IgD-negative memory B cell (primary cell): ENCODE measurements around the gene ATP2B2. TPM values are rescaled to one million over a fixed set of nuclear protein-coding genes. Genes with fewer than 3 reads are reported as not detected.

Experiments
- H3K27ac Mint-ChIP-seq, 3 donors: one replicate each; pipeline ENCODE4 v1.8.0; 2020 to 2022; ENCODE audit warnings: mild to moderate bottlenecking in 3 of 3, mixed read lengths in 3 of 3, moderate library complexity in 1 of 3
- H3K27me3 Mint-ChIP-seq: one replicate; pipeline ENCODE4 v1.8.0; 2021; ENCODE audit warnings: mixed read lengths
- H3K36me3 Mint-ChIP-seq: one replicate; pipeline ENCODE4 v1.8.0; 2020; ENCODE audit warnings: mild to moderate bottlenecking, mixed read lengths
- H3K4me1 Mint-ChIP-seq, 3 donors: one replicate each; pipeline ENCODE4 v1.8.0; 2020 to 2022; ENCODE audit warnings: mixed read lengths in 3 of 3, mild to moderate bottlenecking in 1 of 3
- H3K4me3 Mint-ChIP-seq, 4 donors: one replicate each; pipeline ENCODE4 v1.8.0; 2020 to 2022; ENCODE audit warnings: mild to moderate bottlenecking in 4 of 4, mixed read lengths in 4 of 4, moderate library complexity in 3 of 4
- H3K9me3 Mint-ChIP-seq, 3 donors: one replicate each; pipeline ENCODE4 v1.8.0; 2020 to 2021; ENCODE audit warnings: mixed read lengths in 3 of 3, mild to moderate bottlenecking in 1 of 3
- polyA plus RNA-seq: library from polyadenylated mRNA; unstranded; fragments of 300-500 nt; fragmentation: Illumina TruSeq; gene quantifications from one replicate; pipeline ENCODE4 v1.2.3, GENCODE V29; 2021

Gene ATP2B2
- polyA plus RNA-seq, 1 donor from 2014 or later = not detected

DNA sequence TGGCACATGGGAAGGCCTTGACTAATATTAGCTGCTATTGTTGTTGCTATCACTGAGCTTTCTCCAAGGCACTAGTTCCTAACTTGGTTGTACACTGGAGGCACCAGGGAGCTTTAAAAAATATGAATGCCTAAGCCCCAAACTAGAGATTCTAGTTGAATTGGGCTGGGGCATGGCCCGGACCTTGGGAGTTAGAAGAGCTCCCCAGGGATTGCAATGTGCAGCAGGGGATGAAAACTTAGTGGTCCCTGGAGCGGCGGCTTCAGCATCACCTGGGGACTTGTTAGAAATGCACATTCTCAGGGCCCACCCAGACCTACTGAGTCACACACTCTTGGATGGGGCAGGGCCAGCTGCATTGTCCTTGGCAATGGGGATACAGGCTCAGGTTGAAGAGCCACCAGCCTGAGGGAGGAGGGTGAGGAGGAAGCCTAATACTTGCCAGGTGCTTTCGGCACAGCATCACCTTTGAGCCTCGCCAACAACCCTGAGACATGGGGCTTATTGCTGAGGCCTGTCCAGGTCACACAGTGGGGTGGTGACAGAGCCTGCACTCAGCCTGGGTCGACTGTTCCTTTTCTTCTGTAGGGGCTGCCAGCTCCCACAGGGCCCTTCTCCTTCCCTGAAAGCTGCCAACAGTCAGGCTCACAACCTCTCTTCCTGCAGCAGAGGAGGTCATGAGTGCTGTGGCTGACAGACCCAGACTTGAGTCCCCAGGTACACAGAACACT is 84.5 kb downstream of the ATP2B2 start:
- no peak overlapping the region for H3K4me3 Mint-ChIP-seq
- H3K4me1 Mint-ChIP-seq = peaks cover 9 to 11% (median 10%) of the 10 kb centered on the region in 3 donors
- H3K36me3 Mint-ChIP-seq = no peaks in the 10 kb centered on the region
- no peak overlapping the region for H3K27ac Mint-ChIP-seq
- no peaks in the 10 kb centered on the region for H3K27me3 Mint-ChIP-seq
- no peaks in the 10 kb centered on the region for H3K9me3 Mint-ChIP-seq

DNA sequence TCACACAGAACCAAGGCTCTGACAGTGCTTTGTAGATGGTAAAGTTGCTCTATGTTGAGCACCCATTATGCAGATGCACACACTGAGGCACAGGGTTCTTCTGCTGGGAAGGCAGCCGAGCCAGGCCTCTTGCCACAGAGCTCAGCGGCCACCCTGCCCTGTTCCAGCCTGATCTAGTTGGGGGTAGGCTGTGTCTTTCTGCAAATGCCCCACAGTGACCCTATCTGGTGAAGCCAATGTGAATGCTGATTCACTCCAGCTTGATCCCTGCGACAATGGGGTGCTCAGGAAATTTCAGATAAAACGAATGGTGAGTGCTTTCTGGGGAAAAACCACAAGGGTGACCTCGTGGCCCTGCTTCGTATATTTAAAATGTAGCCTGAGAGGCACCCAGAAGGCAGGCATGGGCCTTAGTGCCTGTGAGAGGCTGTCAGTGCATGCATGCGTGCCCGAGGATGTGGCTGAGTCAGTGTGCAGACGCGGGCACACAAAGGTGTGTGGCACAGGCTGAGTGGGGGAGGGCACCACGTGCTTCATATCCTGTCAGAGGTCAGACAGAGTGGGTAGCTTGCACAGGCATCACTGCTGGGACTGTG is 85.7 kb downstream of the ATP2B2 start:
- Mint-ChIP-seq H3K9me3 (no peaks in the 10 kb centered on the region), H3K4me1 (peaks cover 9 to 11% (median 10%) of the 10 kb centered on the region in 3 donors), H3K36me3 (no peaks in the 10 kb centered on the region), H3K4me3 (no peak overlapping the region), H3K27me3 (no peaks in the 10 kb centered on the region), H3K27ac (no peak overlapping the region)

DNA sequence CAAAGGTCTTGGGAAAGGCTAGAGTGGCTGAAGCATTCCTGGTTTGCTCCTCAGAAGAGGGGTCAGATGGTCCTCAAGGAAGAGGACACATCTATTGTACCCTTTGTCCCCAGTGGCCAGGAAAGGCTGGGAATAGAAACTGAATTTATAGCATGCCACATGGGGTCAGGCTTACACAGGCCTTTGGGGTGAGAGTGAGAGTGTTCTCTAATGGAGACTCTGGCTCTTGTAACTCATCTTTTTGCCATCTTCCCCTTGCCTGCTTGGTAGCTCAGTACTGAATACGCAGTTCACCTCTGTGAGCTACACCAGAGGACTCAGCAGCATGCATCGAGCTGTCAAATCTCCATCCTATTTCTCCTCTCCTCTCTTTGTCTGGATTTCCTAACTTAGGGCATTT is 87.5 kb downstream of the ATP2B2 start:
- no peak overlapping the region for H3K27ac Mint-ChIP-seq
- H3K4me1 Mint-ChIP-seq = peaks cover 9 to 11% (median 10%) of the 10 kb centered on the region in 3 donors
- no peak overlapping the region for H3K4me3 Mint-ChIP-seq
- no peaks in the 10 kb centered on the region for H3K9me3 Mint-ChIP-seq
- H3K36me3 Mint-ChIP-seq = no peaks in the 10 kb centered on the region
- H3K27me3 Mint-ChIP-seq = peaks cover 5% of the 10 kb centered on the region

DNA sequence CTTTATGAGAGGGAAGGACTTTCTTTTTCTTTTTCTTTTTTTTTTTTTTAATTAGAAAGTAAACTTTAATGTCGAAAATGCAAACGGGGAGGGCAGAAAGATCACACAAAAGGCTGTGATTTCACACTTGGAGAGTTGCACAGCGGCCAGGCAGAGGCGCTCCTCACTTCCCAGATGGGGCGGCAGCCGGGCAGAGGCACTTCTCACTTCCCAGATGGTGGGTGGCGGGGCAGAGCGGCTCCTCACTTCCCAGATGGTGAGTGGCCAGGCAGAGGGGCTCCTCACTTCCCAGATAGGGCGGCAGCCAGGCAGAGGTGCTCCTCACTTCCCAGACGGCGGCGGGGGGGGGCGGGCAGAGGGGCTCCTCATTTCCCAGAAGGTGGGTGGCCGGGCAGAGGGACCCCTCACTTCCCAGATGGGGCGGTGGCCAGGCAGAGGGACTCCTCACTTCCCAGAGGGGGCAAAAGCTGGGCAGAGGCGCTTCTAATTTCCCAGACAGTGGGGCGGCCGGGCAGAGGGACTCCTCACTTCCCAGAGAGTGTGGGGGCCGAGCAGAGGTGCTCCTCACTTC is 88.6 kb downstream of the ATP2B2 start:
- Mint-ChIP-seq H3K27me3 (peaks cover 5% of the 10 kb centered on the region), H3K9me3 (no peaks in the 10 kb centered on the region), H3K4me1 (peaks cover 7 to 11% (median 10%) of the 10 kb centered on the region in 3 donors), H3K27ac (no peak overlapping the region), H3K36me3 (no peaks in the 10 kb centered on the region), H3K4me3 (no peak overlapping the region)

DNA sequence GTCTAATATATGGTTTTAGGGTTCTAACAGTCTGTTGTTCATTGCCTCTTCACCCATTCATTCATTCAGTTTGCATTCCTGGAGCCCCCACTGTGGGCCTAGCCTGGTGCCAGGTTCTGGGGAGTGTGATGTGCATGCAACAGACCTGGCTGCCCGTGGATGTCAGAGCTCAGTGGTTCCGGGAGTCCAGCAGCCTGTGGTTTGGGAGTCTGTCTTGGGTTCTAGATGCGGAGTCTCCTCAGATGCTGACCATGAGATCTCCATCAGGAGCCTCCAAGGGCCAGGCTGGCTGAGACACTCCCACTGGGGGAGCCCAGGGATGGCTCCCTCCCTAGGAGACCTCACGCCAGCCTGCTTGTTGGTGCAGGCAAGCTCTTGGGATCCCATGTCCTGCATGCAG is 92.3 kb downstream of the ATP2B2 start:
- Mint-ChIP-seq H3K4me3 (no peak overlapping the region), H3K27me3 (peaks cover 5% of the 10 kb centered on the region), H3K36me3 (no peaks in the 10 kb centered on the region), H3K4me1 (no peaks in the 10 kb centered on the region), H3K9me3 (no peaks in the 10 kb centered on the region), H3K27ac (no peak overlapping the region)

DNA sequence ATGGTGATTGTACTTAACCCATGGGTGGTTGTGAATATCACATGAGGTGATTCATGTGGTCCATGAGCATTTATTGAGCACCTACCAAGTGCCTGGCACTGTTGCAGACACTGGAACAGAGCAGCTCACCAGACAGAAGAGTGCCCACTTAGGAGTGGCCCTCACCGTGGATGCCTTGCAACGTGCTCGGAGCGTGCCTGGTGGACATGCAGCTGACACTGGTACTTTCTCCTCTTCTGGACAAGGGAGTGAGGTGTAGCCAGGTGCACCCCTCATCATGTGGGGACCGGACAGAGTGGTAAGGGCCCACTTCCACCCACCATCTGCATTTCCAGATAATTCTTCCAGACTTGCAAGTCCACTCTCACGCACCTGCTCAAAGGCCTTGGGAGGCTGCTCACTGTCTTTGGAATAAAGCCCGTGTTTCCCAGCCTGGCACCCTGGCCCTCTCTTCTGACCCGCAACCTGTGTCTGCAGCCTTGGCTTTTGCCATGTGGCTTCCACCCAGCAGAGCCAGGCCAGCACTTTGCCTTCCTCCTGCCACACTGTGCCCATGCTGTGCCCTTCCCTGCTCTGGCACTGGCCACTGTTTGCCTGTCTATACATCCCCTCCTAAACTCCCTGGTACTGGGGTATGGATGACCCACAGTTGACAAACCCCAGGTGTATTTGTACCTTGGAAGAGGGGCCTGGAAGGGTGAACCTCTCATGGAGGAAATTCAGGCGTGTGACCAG is 93.6 kb downstream of the ATP2B2 start:
- Mint-ChIP-seq H3K36me3 (no peaks in the 10 kb centered on the region), H3K27ac (no peak overlapping the region), H3K27me3 (peaks cover 5% of the 10 kb centered on the region), H3K9me3 (no peaks in the 10 kb centered on the region), H3K4me3 (peak overlapping the region in 1 of 4 donors; percentile 47), H3K4me1 (no peaks in the 10 kb centered on the region)

DNA sequence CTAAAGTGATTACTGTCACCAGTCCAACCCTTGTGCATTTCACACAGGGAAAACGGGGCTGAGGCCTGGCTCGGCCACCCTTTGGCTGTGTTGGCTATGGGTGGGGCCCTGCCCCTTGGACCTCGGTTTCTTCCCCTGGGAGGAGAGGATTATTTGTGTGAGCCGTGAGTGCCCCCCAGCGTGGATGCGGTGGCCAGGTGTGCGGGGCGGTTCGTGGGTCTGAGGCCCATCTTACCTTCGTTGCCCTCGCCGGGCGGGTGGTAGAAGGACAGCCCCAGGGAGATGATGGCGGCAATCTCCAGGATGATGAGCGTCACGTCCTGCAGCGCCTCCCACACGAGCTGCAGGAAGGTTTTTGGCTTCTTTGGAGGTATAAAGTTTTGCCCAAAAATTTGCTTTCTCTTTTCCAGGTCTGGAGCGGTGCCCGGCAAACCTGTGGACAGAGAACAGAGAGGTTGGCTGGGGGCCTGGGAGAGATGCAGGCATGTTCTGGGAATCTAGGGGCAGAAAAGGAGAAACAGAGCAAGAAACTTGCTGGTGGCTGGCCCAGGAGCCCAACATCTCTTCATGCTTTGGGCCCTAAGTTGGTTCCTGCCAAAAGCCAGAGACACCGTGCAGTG is 94.9 kb downstream of the ATP2B2 start:
- no peaks in the 10 kb centered on the region for H3K4me1 Mint-ChIP-seq
- no peak overlapping the region for H3K27ac Mint-ChIP-seq

DNA sequence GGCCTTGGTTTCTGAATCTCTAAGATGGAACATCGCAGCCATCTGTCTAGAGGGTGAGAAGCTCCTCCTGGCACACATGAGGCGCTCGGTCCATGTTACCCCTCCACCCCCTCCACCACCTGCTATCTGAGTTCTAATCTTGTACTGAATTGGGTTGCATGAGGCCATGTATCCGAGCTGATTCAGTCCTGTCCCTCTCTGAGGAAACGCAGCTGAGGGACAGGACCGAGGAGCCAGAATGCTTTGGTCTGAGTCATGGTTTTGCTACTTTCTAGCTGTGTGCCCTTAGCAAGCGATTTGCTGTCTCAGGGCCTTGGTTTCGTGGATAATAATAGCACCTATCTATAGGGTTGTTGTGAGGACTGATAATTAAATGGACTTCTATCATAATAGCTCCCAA is 96.7 kb downstream of the ATP2B2 start:
- Mint-ChIP-seq H3K4me3 (no peak overlapping the region), H3K27me3 (peaks cover under 1% of the 10 kb centered on the region), H3K36me3 (no peaks in the 10 kb centered on the region), H3K27ac (no peak overlapping the region), H3K9me3 (no peaks in the 10 kb centered on the region), H3K4me1 (no peaks in the 10 kb centered on the region)

More for the DNA sequence above, 94.9 kb downstream of the ATP2B2 start:
- no peaks in the 10 kb centered on the region for H3K9me3 Mint-ChIP-seq
- H3K27me3 Mint-ChIP-seq = peaks cover 5% of the 10 kb centered on the region
- no peak overlapping the region for H3K4me3 Mint-ChIP-seq
- no peaks in the 10 kb centered on the region for H3K36me3 Mint-ChIP-seq

DNA sequence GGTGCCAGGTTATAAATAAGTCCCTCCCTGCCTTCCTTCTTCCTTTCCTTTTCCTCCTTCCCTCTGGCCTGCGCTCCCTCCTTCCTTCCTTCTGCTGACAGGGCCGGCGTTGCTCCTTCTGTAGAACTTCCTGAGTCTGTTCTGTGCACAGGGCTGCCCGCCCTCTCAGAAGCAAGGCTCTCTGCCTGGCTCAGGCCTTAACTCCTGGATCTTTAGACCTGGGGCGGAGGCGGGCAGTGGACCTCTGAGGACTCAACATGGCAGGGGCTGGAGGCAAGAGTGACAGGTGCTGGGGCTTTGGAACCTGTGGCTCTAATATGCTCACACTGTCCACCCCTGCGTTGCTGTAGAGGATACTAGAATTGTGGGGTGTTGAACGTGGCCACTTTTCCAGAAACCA is 98.0 kb downstream of the ATP2B2 start:
- Mint-ChIP-seq H3K36me3 (no peaks in the 10 kb centered on the region), H3K9me3 (no peaks in the 10 kb centered on the region), H3K27me3 (no peaks in the 10 kb centered on the region), H3K4me1 (no peaks in the 10 kb centered on the region), H3K4me3 (no peak overlapping the region), H3K27ac (peak overlapping the region in 1 of 3 donors; percentile 46)

DNA sequence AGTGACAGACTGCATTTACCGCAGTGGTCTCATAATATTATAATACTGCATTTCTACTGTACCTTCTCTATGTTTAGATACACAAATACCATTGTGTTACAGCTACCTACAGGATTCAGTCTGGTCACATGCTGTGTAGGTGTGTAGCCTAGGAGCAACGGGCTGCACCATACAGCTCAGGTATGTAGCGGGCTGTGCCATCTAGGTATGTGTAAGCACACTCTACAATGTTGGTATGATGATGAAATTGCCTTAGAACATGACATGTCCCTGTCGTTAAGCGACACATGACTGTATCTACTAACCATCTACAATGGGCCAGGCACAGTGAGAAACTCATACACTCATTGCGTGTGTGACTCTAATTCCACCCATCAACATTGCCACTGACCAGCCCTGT is 99.0 kb downstream of the ATP2B2 start:
- H3K27me3 Mint-ChIP-seq = no peaks in the 10 kb centered on the region
- no peaks in the 10 kb centered on the region for H3K4me1 Mint-ChIP-seq
- peak overlapping the region in 1 of 3 donors; percentile 50 for H3K27ac Mint-ChIP-seq
- no peaks in the 10 kb centered on the region for H3K36me3 Mint-ChIP-seq
- H3K9me3 Mint-ChIP-seq = no peaks in the 10 kb centered on the region
- no peak overlapping the region for H3K4me3 Mint-ChIP-seq

DNA sequence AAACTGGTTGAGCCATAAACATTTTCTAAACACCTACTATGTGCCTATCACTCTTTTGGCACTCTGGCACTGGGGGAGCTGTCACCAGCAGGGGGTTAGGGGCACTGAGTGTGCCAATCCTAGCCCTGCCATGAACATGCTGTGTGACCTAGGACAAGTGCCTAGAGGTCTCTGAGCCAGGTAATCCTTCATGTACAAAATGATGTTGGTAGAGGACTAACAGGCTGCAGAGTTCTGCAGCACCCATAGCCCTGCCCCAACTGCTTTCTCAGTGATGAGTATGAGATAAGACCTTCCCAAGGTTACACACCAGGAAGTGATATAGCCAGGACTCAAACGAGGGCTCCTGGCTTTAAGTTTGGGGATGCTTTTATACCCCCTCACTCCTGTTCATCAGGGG is 99.6 kb downstream of the ATP2B2 start:
- Mint-ChIP-seq H3K36me3 (no peaks in the 10 kb centered on the region), H3K9me3 (no peaks in the 10 kb centered on the region), H3K27me3 (no peaks in the 10 kb centered on the region), H3K4me3 (no peak overlapping the region), H3K4me1 (no peaks in the 10 kb centered on the region), H3K27ac (peak overlapping the region in 1 of 3 donors; percentile 50)

DNA sequence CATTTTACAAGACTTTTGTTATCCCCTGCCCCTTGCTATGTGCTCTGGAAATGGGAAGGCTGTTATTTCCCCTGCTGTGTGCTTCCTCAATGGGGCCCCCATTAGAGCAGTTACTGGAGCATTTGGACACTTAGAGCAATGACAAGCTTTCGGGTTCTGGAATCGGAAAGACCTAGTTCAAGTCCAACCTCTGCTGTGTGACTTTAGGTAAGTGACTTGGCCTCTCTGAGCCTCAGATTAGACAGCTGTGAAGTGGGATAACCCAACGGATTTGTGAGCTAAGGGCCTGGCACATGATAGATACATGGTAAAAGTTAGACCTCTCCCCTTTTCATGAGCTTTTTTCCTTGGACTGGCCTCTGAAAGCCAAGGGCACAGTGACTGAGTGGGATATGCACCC is 100.5 kb downstream of the ATP2B2 start:
- H3K4me3 Mint-ChIP-seq = no peak overlapping the region
- H3K4me1 Mint-ChIP-seq = peaks cover 0 to 3% (median 0%) of the 10 kb centered on the region in 3 donors
- no peaks in the 10 kb centered on the region for H3K9me3 Mint-ChIP-seq
- H3K36me3 Mint-ChIP-seq = peaks cover 2% of the 10 kb centered on the region
- H3K27ac Mint-ChIP-seq = no peak overlapping the region
- H3K27me3 Mint-ChIP-seq = no peaks in the 10 kb centered on the region

DNA sequence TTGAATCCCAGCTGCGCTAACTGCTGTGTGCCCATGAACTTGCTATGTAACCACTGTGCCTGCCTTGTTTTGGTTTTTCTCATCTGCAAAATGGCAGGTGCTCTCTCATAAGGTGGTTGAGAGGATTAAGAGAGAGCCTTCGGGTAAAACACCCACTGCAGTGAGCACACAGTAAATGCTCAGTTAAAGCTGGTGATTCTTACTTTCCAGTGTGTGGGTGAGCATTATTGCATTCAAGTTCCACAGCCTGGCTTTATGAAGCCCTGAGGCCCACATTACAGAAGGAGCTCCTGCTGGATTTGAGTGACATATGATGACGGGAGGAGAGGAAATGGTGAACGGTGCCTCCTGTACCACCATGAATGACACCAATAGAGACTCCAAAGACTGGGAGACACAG is 101.0 kb downstream of the ATP2B2 start:
- H3K27me3 Mint-ChIP-seq = no peaks in the 10 kb centered on the region
- peaks cover 2% of the 10 kb centered on the region for H3K36me3 Mint-ChIP-seq
- peaks cover 0 to 3% (median 3%) of the 10 kb centered on the region in 3 donors for H3K4me1 Mint-ChIP-seq
- no peak overlapping the region for H3K27ac Mint-ChIP-seq
- no peak overlapping the region for H3K4me3 Mint-ChIP-seq
- H3K9me3 Mint-ChIP-seq = no peaks in the 10 kb centered on the region

DNA sequence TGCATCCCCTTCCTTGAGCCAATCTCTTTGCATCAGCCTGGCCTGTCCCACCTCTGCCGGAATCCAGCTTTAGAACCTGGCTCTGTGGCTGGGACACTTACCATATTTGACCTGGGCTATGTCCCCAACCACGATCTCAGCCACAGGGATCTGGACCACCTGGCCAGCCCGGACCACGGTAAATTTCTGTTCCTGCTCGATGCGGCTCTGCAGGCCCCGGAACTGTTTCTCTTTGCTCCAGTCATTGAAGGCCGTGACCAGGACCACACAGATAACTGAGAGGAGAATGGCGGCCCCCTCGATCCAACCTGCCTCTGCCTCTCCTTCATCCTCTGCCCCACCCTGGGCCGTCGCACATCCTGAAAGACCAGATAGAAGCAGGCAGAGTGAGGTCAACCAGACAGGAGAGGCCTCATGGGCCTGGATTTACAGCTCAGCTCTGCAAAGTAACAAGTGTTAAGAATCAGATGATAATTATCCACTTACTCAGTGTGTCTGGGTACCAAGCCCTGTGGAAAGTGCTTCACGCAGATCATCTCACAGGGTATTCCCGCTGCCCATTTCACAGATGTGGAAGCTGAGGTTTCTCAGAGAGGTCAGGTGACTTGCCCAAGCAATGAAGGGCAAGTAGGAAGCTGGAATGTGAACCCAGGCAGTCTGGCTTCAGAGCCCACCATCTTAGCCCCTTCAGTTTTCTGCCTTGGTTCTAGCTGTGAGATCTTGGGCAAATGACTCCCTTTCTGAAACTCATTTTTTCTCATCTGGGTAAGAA is 103.2 kb downstream of the ATP2B2 start:
- Mint-ChIP-seq H3K9me3 (no peaks in the 10 kb centered on the region), H3K4me1 (peaks cover 11 to 14% (median 13%) of the 10 kb centered on the region in 3 donors), H3K36me3 (peaks cover 2% of the 10 kb centered on the region), H3K4me3 (no peak overlapping the region), H3K27ac (peak overlapping the region in 1 of 3 donors; percentile 33), H3K27me3 (no peaks in the 10 kb centered on the region)
